GM23338 (cell line): ENCODE data around the gene ZCCHC24. TPM values are rescaled to one million over a fixed set of nuclear protein-coding genes. Genes with fewer than 3 reads are reported as not detected.

Experiments
- ATAC-seq: fragments of 200-7000 bp; cut with Tn5 transposase; 3 replicates; pipeline ENCODE4 v1.9.1; 2020
- DNase-seq: peaks from one replicate; pipeline ENCODE4 v3.0.0-alpha.2; 2015; ENCODE audit warnings: low spot score
- H2AFZ ChIP-seq: fragments of 200-600 bp; sonication (generic); 2 replicates; pipeline ENCODE4 v1.8.0; 2016; ENCODE audit warnings: antibody characterized with exemption, mild to moderate bottlenecking, moderate library complexity
- H3F3A ChIP-seq: fragments of 200-600 bp; sonication (generic); replicated peaks from 2 replicates; pipeline ENCODE4 v1.8.0; 2017; ENCODE audit warnings: antibody characterized with exemption, mixed run types, low read depth
- H3K27ac ChIP-seq: fragments of 200-600 bp; sonication (generic); 2 replicates; pipeline ENCODE4 v1.6.1; 2016; ENCODE audit warnings: low read depth
- H3K27me3 ChIP-seq: fragments of 200-600 bp; sonication (generic); 2 replicates; pipeline ENCODE4 v1.8.0; 2016; ENCODE audit warnings: mild to moderate bottlenecking, mixed run types, moderate library complexity; ENCODE audit not compliant: insufficient read depth
- H3K36me3 ChIP-seq: fragments of 200-600 bp; sonication (generic); 2 replicates; pipeline ENCODE4 v1.8.0; 2016; ENCODE audit warnings: mild to moderate bottlenecking; ENCODE audit not compliant: insufficient read depth
- H3K4me1 ChIP-seq: fragments of 200-600 bp; sonication (generic); 2 replicates; pipeline ENCODE4 v1.8.0; 2016; ENCODE audit warnings: mild to moderate bottlenecking, moderate library complexity; ENCODE audit not compliant: insufficient read depth
- H3K4me2 ChIP-seq: fragments of 200-600 bp; sonication (generic); 2 replicates; pipeline ENCODE4 v1.7.1; 2017; ENCODE audit warnings: mixed run types
- H3K4me3 ChIP-seq: fragments of 200-600 bp; sonication (generic); 2 replicates; pipeline ENCODE4 v1.6.1; 2016; ENCODE audit warnings: mixed run types
- H3K79me2 ChIP-seq: fragments of 200-600 bp; sonication (generic); replicated peaks from 2 replicates; pipeline ENCODE4 v1.8.0; 2017; ENCODE audit warnings: mild to moderate bottlenecking; ENCODE audit not compliant: insufficient read depth
- H3K9me2 ChIP-seq: fragments of 200-600 bp; sonication (generic); 2 replicates; pipeline ENCODE4 v1.8.0; 2017; ENCODE audit not compliant: insufficient read depth
- H4K20me1 ChIP-seq: fragments of 200-600 bp; sonication (generic); replicated peaks from 2 replicates; pipeline ENCODE4 v1.8.0; 2017; ENCODE audit warnings: mild to moderate bottlenecking; ENCODE audit not compliant: insufficient read depth
- H3K27ac Mint-ChIP-seq: 2 replicates; pipeline ENCODE4 v1.8.0; 2020; ENCODE audit warnings: inconsistent platforms, mild to moderate bottlenecking, moderate library complexity, mixed read lengths
- H3K27me3 Mint-ChIP-seq: 3 replicates; pipeline ENCODE4 v1.8.0; 2022; ENCODE audit warnings: low read depth, mild to moderate bottlenecking, moderate library complexity, mixed read lengths, inconsistent platforms; ENCODE audit not compliant: insufficient read depth, poor library complexity
- H3K36me3 Mint-ChIP-seq: 3 replicates; pipeline ENCODE4 v1.8.0; 2021; ENCODE audit warnings: low read depth, mild to moderate bottlenecking, inconsistent platforms, moderate library complexity, mixed read lengths
- H3K4me1 Mint-ChIP-seq: 3 replicates; pipeline ENCODE4 v1.8.0; 2020; ENCODE audit warnings: mild to moderate bottlenecking, inconsistent platforms, mixed read lengths
- H3K4me3 Mint-ChIP-seq: 3 replicates; pipeline ENCODE4 v1.8.0; 2021; ENCODE audit warnings: moderate library complexity, mild to moderate bottlenecking, inconsistent platforms, mixed read lengths
- H3K9me3 Mint-ChIP-seq: 3 replicates; pipeline ENCODE4 v1.8.0; 2020; ENCODE audit warnings: moderate library complexity, mild to moderate bottlenecking, inconsistent platforms, mixed read lengths
- CREB1 ChIP-seq: fragments of 250-450 bp; sonication (Bioruptor Pico); IDR thresholded peaks from 2 replicates; pipeline ENCODE4 v1.5.0; 2020; ENCODE audit warnings: low read depth, mild to moderate bottlenecking, moderate library complexity
- CTCF ChIP-seq, 2 experiments: fragments of 200-600 bp in 1 of 2; sonication (generic) in 1 of 2; conservative IDR thresholded peaks; 2 replicates each; pipeline versions ENCODE4 v1.5.1 to v1.6.1; 2016 to 2017; ENCODE audit warnings: antibody characterized with exemption in 2 of 2, low read depth in 2 of 2, mild to moderate bottlenecking in 2 of 2, moderate library complexity in 1 of 2
- JUNB ChIP-seq: IDR thresholded peaks from one replicate; pipeline ENCODE4 v1.6.1; 2016; ENCODE audit warnings: antibody characterized with exemption; ENCODE audit not compliant: unreplicated experiment
- NANOG ChIP-seq: IDR thresholded peaks from 2 replicates; pipeline ENCODE4 v1.6.1; 2016; ENCODE audit warnings: antibody characterized with exemption, borderline replicate concordance
- POLR2AphosphoS5 ChIP-seq: IDR thresholded peaks from 2 replicates; pipeline ENCODE4 v1.6.1; 2016; ENCODE audit warnings: antibody characterized with exemption, low read depth
- STAT1 ChIP-seq: IDR thresholded peaks from one replicate; pipeline ENCODE4 v1.6.1; 2016; ENCODE audit warnings: antibody characterized with exemption; ENCODE audit not compliant: unreplicated experiment
- ZNF114 ChIP-seq: fragments of 250-450 bp; sonication (Bioruptor Pico); IDR thresholded peaks from 2 replicates; pipeline ENCODE4 v1.5.0; 2020; ENCODE audit warnings: mild to moderate bottlenecking, moderate library complexity
- ZNF331 ChIP-seq: fragments of 250-450 bp; sonication (Bioruptor Pico); IDR thresholded peaks from 2 replicates; pipeline ENCODE4 v1.5.0; 2020; ENCODE audit warnings: low read depth, mild to moderate bottlenecking, moderate library complexity
- ZNF462 ChIP-seq: fragments of 250-450 bp; sonication (Bioruptor Pico); IDR thresholded peaks from 2 replicates; pipeline ENCODE4 v1.5.0; 2020; ENCODE audit warnings: mild to moderate bottlenecking, moderate library complexity
- polyA plus RNA-seq: library from polyadenylated mRNA; unstranded; fragments of >200 nt; fragmentation: Nextera tagmentation; extraction: Ambion mirVana; gene quantifications from 2 replicates; pipeline ENCODE4 v1.2.1, GENCODE V29; 2016
- total RNA-seq: library from RNA; depleted of rRNA; stranded (reverse); fragments of >200 nt; shearing (Covaris generic); gene quantifications from 2 replicates; pipeline ENCODE4 v1.2.3, GENCODE V29; 2014
- TF ChIP-seq, protein P1 (sequence below): IDR thresholded peaks from one replicate; pipeline ENCODE4 v1.6.1; 2018; ENCODE audit warnings: antibody characterized with exemption; ENCODE audit not compliant: unreplicated experiment

ZCCHC24 gene
- total and polyA plus RNA-seq, 2 experiments from 2014 or later: 2.0 to 10.1 TPM

GRCh38 chr10:79357180-79357579 is 88.2 kb downstream of the ZCCHC24 start:
- H3K9me2 ChIP-seq: no peaks in the 10 kb centered on the region
- H3F3A ChIP-seq: no peaks in the 10 kb centered on the region
- H3K27me3 Mint-ChIP-seq: peaks cover 6% of the 10 kb centered on the region
- peaks cover 12% of the 10 kb centered on the region; the same call in 1 of the 2 replicates for H4K20me1 ChIP-seq
- no peaks in the 10 kb centered on the region for H3K79me2 ChIP-seq
- peaks cover 50% of the 10 kb centered on the region for H3K36me3 Mint-ChIP-seq
- H2AFZ ChIP-seq: no peak overlapping the region
- ATAC-seq (no peak), DNase-seq (no peak)
- no peak overlapping the region for H3K4me2 ChIP-seq
- H3K27ac ChIP-seq: no peak overlapping the region
- H3K4me1 Mint-ChIP-seq: no peaks in the 10 kb centered on the region
- no peaks in the 10 kb centered on the region; the same call in 1 of the 2 replicates for H3K36me3 ChIP-seq
- TF ChIP-seq POLR2AphosphoS5: no peak
- no peak overlapping the region for H3K27ac Mint-ChIP-seq
- H3K4me3 Mint-ChIP-seq: no peak overlapping the region
- no peaks in the 10 kb centered on the region for H3K27me3 ChIP-seq
- H3K4me1 ChIP-seq: no peaks in the 10 kb centered on the region
- H3K9me3 Mint-ChIP-seq: no peaks in the 10 kb centered on the region
- H3K4me3 ChIP-seq: no peak overlapping the region

DNA sequence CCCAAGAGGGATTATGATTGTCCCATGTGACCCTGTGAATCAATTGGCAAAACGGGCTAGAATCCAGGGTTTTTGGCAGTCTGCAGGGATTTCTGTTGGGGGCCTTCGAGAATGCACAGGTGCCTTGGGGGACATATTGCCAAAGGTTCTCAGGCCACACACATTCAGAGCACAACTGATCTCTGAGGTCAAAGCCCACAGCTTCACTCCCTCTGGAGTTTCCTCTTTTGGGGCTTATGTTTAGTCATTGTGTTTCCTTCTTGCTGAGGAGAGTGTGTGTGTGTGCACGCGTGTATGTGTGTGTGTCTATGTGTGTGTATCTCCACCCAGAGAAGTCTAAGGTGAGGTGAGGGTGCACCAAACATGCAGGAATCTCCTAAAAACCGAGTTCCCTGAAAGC is 89.3 kb downstream of the ZCCHC24 start:
- H3K36me3 Mint-ChIP-seq: peaks cover 58% of the 10 kb centered on the region
- no peak for ATAC-seq
- TF ChIP-seq JUNB (no peak), ZNF462 (no peak), STAT1 (no peak), POLR2AphosphoS5 (no peak), NANOG (no peak), CTCF (conservative IDR thresholded peaks at IDR 0.05; ENCODE audit: low read depth in 2 of 2) (no peak), ZNF114 (no peak), ZNF331 (no peak), CREB1 (CRISPR knock-in tag) (no peak)
- TF ChIP-seq, protein P1, sequence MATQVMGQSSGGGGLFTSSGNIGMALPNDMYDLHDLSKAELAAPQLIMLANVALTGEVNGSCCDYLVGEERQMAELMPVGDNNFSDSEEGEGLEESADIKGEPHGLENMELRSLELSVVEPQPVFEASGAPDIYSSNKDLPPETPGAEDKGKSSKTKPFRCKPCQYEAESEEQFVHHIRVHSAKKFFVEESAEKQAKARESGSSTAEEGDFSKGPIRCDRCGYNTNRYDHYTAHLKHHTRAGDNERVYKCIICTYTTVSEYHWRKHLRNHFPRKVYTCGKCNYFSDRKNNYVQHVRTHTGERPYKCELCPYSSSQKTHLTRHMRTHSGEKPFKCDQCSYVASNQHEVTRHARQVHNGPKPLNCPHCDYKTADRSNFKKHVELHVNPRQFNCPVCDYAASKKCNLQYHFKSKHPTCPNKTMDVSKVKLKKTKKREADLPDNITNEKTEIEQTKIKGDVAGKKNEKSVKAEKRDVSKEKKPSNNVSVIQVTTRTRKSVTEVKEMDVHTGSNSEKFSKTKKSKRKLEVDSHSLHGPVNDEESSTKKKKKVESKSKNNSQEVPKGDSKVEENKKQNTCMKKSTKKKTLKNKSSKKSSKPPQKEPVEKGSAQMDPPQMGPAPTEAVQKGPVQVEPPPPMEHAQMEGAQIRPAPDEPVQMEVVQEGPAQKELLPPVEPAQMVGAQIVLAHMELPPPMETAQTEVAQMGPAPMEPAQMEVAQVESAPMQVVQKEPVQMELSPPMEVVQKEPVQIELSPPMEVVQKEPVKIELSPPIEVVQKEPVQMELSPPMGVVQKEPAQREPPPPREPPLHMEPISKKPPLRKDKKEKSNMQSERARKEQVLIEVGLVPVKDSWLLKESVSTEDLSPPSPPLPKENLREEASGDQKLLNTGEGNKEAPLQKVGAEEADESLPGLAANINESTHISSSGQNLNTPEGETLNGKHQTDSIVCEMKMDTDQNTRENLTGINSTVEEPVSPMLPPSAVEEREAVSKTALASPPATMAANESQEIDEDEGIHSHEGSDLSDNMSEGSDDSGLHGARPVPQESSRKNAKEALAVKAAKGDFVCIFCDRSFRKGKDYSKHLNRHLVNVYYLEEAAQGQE: no peak

More for the DNA sequence above, 89.3 kb downstream of the ZCCHC24 start:
- Histone ChIP-seq H3K79me2 (no peaks in the 10 kb centered on the region), H3K4me1 (no peaks in the 10 kb centered on the region), H3K4me3 (no peak overlapping the region), H3K9me2 (no peaks in the 10 kb centered on the region), H3K36me3 (no peaks in the 10 kb centered on the region; the same call in 1 of the 2 replicates), H3K4me2 (no peak overlapping the region), H3F3A (no peaks in the 10 kb centered on the region), H2AFZ (no peak overlapping the region), H3K27me3 (no peaks in the 10 kb centered on the region), H4K20me1 (peaks cover 13% of the 10 kb centered on the region; the same call in 1 of the 2 replicates), H3K27ac (no peak overlapping the region)
- DNase-seq: no peak
- Mint-ChIP-seq H3K4me1 (no peaks in the 10 kb centered on the region), H3K9me3 (no peaks in the 10 kb centered on the region), H3K4me3 (no peak overlapping the region), H3K27ac (no peak overlapping the region), H3K27me3 (peaks cover 6% of the 10 kb centered on the region)
